NCI-H510A (cell line): ENCODE measurements around the gene STK11IP.
A peak's percentile ranks its signal among the peaks of the same experiment; 100 is the strongest.
"Not testable (repeated sequence)": the region's sequence is repeated elsewhere in the genome, so short reads cannot be mapped to it uniquely, and the experiment has no call there.

Experiments used
- DNase-seq: peaks from one replicate; lab custom pipeline; 2025; lab: John Stamatoyannopoulos, UW

Gene STK11IP

DNA sequence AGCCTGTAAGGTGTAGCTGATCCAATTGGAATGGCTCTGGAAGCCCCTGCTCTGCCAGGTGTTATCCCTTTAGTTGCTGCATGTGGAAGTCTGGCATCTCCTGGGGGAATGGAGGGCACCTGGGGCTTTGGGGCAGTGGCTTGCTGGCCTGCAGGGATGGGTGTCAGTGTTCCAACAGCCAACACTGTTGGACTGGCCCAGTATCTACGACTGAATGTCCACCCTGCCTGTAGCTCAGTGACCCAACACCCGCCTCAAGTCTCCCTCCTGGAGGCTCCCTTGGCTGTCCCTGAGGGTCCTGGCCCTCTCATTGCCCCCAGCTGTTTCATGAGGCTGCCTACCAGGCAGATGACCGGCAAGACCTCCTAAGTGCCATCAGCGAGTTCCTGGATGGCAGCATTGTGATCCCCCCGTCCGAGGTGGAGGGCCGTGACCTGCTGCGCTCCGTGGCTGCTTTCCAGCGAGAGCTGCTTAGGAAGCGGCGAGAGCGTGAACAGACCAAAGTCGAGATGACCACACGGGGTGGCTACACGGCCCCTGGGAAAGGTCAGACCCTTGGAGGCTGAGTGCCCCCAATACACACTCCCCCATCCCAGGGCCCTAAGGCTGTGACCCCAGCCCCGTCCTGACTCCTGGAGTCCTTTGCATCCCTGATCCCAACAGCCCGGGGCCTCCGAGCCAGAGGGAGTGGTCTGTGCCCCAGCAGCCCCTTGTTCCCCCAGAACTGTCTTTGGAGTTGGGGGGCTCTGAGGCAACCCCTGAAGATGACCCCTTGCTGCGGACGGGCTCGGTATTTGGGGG is 37.5 kb downstream of the STK11IP start:
- DNase-seq: no peak

DNA sequence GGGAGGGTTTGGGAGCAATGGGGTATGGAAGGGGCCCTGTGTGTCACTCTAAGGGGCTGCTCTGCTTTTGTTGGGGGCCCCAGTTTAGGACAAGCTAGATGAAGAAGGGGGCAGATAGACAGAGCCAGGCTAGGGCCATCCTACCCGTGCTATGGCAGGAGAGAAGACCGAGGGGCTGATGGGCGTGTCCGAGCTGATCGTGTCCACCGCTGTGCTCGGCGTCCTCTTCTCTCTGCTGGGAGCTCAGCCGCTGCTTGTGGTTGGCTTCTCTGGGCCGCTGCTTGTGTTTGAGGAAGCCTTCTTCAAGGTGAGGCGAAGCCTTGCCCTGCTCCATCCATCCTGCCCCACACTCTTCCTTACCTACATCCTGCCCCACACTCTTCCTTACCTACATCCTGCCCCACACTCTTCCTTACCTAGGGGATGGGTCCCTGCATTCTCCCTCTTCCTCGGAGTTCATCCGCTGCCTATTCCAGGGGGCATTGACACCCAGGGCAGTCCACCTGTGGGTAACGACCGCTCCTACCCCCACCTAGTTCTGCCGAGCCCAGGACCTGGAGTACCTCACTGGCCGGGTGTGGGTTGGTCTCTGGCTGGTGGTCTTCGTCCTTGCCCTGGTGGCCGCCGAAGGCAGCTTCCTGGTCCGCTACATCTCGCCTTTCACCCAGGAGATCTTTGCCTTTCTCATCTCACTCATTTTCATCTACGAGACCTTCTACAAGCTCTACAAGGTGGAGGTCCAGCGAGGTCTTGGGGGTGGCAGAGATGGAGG is 38.7 kb downstream of the STK11IP start:
- no peak for DNase-seq

DNA sequence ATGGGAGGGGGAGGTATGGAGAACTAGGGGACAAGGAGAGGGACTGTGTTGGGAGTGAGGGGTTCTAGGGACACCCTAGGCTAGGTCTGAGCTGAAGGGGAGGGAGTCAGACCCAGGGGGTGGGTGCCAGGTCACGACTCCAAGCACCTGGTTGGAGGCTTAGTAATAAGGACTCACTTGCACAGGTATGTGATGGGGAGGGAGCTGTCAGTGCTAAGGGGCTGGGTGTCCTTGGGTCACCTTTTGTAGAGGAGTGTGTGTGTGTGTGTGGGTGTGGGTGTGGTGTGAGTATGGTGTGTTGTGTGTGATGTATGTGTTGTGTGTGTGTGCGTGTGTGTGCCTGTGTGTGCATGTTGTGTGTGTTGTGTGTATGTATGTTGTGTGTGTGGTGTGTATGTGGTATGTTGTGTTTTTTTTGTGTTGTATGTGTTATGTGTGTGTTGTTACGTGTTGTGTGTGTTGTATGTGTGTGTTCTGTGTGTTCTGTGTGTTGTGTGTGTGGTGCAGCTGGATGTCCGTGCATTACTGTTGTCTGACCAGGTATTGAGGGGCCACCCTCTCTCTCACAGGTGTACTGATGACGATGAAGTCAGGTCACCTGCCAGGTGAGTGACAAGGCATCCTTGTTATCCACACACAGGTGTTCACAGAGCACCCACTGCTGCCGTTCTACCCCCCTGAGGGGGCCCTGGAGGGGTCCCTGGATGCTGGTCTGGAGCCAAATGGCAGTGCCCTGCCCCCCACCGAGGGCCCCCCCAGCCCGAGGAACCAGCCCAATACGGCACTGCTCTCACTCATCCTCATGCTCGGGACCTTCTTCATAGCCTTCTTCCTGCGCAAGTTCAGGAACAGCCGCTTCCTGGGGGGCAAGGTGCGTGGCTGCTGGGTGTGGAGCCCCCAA is 39.5 kb downstream of the STK11IP start:
- DNase-seq: no peak

DNA sequence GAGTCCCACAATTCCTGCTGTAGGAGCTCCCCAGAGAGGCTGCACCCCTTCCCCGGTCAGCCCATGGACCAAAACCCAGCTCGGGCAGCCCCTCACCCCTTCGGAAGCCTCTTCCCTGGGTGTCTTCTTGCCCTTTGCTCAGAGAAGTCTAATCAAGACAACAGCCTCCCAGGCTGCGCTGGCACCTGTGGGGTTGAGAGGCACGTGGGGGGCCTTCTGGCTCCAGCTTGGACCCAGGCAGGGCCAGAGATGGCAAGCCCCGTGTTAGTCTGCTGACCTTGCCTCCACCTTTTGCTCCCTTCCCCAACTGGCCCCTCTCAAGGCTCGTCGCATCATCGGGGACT is 40.2 kb downstream of the STK11IP start:
- DNase-seq: no peak

DNA sequence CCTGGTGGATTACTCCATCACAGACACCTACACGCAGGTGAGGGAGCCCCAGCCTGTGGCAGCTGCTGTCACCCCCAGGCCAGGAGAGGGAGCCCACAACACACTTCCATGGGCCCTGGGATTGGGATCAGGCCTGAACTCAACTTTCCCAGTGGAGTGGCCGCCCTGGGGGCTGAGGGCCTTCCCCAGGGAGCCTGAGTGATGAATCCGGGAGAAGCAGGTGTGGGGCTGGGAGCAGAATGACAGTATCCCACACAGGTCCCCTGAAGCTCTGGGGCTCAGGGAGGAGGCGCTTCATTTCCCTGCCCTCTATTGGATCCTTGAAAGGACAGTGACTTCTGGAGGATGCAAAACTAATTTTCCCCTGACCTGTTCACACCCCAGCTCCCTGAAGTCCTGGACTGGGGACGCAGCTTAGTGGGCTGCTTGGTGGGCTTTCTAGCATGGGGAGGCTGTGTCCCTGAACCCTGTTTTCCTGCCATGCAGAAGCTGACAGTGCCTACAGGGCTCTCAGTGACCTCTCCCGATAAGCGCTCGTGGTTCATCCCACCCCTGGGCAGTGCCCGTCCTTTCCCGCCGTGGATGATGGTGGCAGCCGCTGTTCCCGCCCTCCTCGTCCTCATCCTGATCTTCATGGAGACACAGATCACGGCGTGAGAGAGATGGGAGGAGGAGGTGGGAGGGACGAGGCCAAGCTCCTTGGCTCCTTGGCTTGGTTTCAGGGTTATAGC is 40.7 kb downstream of the STK11IP start:
- DNase-seq: no peak

DNA sequence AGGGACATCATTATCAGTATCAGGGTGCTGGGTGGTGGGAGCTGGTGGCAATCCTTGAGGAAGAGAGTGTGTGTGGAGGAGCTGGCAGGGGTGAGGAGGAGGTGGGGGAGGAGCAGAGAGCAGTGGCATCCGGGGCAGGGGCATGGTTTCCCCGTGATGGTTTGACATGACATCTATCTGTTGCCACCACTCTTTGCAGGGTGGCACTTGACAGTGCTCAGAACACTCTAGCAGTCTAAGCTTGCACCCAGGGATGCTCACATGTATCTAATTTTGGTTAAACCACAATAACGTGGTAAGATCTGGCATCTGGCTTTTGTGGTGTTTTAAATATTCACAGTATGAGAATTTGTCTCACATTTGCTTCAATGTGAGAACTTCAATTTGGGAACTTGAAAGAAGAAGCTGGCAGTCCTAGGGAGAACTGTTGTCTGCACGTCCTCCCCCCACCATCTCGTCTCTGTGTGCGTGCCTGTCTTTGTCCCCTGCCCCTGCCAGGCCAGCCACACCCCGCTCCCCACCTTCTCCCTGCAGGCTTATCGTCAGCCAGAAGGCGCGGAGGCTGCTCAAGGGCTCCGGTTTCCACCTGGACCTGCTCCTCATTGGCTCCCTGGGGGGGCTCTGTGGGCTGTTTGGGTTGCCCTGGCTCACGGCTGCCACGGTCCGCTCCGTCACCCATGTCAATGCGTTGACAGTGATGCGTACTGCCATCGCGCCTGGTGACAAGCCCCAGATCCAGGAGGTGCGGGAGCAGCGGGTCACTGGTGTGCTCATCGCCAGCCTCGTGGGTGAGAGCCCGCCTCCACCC is 41.5 kb downstream of the STK11IP start:
- DNase-seq: no peak

DNA sequence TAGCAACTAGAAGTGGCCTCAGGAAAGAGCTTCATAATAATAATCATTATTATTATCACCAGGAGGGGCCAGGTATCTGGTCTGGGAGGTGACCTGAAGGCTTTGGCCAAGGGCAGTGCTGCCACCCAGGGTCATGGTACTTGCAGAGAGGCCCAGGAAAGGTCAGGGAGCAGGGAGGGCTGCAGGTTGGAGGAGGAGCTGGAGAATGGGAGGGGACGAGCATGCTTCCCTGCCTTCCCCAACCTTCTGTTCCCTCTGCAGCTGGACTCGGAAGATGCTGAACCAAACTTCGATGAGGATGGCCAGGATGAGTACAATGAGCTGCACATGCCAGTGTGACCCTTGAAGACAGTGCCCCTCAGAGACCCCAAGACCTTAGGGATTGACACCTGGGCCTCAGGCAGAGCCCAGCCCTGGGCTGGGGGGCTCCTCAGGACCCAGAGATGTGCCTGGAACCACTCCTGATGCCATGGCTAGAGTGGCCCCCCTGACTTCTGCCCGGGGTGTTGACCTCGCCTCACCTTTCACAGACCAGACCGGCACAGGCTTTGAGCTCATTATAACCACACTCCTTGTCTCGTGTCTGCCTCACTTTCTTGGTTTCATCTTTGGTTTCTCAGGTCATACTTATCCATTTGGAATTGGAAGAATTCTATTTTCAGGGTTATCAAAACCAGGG is 43.9 kb downstream of the STK11IP start:
- no peak for DNase-seq

DNA sequence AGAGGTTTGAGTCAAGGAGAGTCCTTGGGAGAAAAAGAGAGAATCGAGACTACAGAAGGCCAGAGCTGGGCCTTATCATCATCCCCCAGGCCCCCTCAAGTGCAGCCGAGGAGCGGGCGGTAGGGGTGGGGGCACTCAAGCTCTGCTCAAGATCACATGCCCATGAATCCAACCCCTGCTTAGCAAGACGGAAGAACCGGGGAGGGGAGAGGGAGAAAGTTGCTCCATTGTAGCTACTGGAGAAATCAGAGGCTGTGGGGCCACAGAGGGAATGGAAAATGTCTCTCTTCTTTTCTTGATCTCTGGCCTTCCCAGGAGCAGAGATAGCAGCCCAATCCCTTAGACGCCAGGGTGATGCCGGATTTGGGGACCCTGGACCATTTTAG is 44.4 kb downstream of the STK11IP start:
- no peak for DNase-seq

DNA sequence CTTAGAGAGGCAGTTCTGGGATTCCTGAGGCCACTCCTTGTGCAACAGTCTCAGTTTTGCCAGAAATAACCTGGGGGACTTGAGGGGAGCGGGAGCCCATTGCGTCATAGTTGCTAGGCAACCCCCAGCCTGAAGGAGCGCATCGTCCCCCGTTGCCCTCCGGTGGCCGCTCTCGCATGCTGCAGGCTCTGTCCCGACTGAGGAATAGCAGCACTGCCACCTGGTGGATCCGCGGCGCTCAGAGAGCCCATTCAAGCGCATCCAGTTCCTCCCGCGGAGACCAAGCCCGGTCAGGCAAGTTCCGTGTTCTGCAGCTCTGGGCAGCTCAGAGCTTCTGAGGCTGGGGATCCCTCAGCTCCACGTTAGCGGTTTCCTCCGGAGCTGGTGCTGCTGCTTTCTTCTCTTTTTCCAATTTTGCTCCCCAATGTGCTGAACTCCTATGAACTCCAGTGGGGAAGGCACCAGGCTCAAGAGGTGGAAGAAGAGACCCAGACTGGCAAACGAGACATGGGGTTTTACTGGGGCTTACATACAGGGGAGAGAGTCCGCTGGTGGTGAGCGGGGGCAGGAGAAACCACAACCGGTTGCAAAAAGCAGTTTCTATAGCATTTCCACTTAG is 44.9 kb downstream of the STK11IP start:
- DNase-seq: peak; percentile 93

DNA sequence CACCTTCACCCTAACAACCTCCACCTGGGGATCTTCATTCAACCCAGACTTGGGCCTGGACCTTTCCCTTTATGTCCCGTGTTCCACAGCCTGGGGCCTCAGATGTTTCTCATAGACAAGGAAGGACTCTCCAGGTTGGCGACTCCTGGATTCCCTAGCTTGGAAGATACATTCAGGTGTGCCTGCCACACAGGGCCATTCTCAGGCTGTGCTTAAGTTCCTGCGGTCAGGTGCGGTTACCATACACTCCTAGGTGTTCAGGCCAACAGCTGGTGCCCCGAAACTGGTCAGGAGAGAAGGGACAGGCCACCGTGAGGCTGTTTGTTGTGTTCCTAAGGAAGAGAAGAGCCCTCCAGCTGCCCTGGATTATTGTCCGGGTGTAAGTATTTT is 45.4 kb downstream of the STK11IP start:
- DNase-seq: no peak

DNA sequence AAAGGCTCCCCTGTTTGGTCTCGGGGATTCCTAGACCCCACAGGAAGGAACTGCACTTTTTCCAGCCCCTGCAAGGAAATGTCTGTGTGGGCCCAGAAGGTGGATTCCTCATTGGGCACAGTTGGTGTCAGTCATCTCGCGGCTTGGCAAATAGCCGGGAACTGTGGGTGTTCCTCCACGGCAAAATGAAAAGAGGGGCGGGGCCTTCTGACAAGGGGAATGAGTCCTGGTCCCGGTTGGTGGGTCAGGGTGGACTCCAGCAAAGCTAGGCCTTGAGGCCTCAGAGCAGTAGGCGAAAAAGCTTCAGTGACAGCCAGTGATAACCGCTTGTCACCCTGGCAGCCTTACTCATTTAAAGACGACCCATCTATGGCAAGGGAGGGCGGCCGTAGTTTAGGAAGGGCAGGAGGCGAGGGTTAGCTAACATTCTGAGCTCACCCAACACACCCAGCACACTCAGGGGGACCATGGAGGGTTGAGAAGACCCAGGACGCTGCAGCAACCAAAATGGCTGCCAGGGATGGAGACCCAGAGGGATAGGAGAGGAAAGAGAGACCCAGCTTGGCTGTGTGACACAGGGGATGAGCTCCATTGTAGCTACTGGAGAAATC is 46.2 kb downstream of the STK11IP start:
- no peak for DNase-seq

DNA sequence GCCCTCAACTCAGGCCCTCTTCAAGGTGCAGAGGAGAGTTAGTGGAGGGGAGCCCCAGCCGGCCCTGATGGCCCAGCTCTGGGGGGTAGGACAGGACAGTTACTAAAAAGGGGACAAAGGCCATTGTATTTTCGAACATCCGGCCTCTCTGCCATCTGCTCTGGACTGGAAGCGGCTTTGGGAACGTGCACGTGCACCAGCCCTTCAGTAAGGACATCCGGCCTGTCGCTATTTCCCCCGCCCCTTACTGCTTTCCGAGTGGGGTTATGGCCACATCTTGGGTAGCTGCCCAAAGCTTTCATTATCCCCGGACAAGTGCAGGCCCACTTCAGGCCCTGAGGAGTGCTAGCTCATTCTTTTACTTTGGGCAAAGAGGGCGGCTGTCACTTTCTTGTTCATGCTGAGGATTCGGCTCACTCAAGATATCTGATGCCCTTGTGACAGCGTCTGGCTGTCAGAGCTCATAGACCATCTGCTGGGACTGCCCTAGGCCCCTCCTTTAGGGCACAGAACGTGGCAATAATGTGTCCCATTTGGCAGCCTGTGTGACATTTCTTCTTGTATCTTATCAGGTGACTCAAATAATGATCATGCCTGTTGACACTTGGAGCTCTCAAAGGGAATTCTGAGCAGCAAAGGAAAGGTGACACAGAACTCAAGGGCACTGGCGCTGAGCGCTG is 47.3 kb downstream of the STK11IP start:
- DNase-seq: no peak

DNA sequence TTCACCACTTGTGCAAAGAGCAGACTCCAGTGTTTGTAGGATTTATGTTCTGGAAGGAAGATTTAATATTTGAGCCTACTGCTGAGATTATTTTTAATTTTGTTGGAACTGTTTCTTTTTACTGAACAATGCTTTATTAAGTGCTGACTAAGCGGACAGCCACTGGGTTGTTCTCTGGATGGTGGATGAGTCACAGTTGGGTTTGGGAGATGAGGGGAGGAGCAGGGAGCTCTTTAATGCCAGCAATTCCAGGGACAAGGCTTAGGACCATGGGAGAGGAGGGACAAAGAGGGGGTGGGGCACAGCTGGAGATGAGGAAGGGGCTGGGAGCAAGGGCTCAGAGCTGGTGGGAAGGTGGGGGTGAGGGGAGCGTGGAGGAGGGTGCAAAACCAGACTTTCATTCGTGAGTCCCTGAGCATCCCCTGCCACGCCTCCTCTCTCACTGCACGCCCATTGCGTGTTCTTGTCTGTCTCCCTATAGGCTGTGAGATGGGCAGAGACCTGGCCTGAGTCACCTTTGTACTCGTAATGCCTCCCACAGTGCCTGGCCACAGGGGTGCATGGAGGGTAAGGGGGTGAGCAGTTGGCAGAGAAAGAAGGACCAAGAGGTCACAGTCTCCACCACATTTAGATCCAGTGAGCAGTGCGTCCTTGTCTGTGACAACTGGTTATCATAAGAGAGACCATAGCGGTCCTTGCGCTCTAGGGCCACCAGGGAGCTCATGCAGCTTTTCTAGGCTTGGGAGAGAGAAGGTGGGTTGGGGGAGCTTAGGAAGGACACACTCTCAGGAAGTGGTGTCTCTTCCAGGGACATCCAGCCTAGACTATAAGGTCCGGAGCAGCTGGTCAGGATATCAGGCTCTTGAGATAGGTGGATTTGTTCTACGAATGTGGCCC is 48.2 kb downstream of the STK11IP start:
- no peak for DNase-seq

DNA sequence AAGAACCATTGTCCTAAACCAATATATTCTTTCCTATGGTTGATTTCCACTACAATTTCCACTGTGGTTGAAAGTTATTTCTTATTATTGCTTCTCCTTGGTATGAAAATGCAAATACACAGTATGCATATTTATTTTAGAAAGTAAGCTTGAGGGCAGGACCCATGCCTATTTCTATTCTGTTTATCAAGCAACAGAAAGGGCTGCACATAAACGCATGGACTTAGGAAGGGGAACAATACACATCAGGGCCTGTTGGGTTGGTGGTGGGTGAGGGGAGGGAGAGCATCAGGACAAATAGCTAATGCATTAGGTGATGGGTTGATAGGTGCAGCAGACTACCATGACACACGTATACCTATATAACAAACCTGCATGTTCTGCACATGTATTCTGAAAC is 50.5 kb downstream of the STK11IP start:
- DNase-seq: no peak

DNA sequence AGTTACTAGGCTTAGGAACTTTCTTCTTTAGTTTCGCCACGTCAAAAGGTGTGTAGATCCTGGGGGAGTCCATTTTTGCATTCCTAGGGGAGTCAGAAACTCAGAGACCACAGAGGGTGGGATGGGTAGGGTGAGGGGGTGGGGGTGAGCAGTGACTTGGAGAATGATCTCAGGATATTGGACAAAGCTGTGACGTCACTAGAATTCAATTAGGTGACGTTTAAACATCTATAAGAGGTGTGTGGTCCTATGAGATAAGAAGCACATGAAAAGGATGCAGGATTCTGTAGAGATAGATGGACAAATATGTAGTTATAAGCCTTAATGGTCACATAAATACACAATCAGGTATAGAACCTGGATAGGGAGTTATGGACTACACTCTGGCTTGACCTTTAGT is 51.3 kb downstream of the STK11IP start:
- DNase-seq: no peak

DNA sequence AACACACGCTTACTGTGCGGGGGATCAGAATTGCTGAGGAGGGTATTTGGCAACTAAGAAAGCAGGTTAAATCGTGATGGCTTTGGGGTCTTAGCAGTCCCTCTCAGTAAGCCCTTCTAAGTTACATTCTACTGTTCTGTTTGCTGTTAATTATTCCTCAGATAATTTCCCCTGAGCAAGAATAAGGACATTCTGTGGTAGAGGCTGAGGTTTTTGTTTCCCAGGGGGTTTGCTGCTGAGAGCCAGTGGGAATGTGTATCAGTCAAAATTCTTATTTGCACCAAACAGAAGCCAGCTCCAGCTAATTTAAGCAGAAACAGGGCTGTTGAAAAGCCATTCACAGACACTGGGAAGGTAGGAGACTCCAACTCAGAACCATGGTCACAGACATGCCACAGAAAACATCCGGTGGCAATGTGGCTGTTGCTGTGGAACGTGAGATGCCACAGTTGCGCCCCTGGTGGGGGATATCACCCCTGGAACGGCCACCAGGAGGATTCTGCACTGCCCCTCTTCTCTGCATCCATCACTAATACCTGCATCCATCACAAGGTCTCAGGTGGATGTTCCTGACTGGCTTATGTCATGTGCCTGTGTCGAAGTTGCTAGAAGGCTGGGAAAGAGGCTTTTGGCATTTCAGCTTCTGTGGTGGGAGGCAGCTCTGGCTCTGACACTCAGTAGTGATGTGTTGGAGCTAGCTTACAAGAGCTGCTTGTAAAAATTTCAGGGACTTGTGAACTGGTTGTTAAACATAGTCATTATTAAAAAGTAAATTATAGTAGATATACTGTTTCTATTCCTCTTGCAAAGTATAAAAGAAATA is 53.0 kb downstream of the STK11IP start:
- DNase-seq: no peak

DNA sequence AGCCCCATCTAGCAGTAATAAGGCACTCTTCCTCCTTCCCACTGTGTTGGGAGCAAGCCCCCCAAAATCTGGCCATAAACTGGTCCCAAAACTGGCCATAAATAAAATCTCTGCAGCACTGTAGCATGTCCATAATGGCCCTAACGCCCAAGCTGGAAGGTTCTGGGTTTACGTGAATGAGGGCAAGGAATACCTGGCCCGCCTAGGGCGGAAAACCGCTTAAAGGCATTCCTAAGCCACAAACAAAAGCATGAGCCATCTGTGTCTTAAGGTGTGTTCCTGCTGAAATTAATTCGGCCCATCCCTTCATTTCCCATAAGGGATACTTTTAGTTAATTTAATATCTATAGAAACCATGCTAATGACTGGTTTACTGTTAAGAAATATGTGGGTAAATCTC is 54.0 kb downstream of the STK11IP start:
- not testable (repeated sequence) for DNase-seq
